ENCODE results near the gene ACTL7B.
"Not testable (repeated sequence)": the region's sequence is repeated elsewhere in the genome, so short reads cannot be mapped to it uniquely, and the experiment has no call there.

The ACTL7B gene

DNA sequence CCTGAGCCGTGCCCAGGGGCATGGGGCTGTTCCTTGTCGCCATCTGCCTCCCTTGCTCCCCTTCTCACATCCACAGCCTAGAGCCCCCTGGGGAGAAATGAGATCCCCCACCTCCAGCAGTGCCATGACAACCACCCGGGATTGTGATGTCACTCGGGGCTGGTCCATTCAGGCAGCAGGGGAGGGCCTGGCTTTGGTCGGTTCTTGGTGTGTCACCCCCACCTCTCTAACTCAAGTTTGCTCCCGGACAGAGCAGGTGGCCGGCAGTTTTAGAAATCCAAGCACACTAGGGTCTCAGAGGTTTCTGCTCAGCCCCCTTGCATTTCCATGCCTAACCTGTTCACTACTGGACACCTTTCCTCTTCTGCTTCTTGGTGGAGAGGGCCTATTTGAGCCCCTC, at the start of gene ACTL7B:
TSS of gene ACTL7B (minus strand) at position 99 of the 400 bp plus-strand sequence. CDS start at position 43, 56 bp downstream.
- FAIRE-seq = no peak

DNA sequence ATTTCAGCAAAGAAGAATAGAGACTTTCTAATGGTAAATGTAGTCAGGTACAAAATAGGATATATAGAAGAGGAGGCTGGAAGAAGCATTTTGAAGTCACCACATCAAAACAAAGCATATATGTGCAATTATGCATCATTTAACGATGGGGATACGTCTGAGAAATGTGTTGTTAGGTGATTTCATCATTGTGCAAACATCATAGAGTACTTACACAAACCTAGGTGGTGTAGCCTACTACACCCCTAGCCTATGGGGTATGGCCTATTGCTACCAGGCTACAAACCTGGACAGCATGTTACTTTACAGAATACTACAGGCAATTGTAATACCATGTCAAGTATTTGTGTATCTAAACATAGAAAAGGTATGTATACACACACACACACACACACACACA, 49.7 kb upstream of the ACTL7B start:
- no peak for FAIRE-seq

GRCh38 chr9:108904161-108904560, 48.4 kb upstream of the ACTL7B start:
- no peak for FAIRE-seq

- no peak for FAIRE-seq
Observed at GRCh38 chr9:108903420-108904103, 47.8 kb upstream of the ACTL7B start.

GRCh38 chr9:108900176-108900575, 44.4 kb upstream of the ACTL7B start:
- FAIRE-seq = no peak

GRCh38 chr9:108899023-108899695, 43.4 kb upstream of the ACTL7B start:
- not testable (repeated sequence) for FAIRE-seq

DNA sequence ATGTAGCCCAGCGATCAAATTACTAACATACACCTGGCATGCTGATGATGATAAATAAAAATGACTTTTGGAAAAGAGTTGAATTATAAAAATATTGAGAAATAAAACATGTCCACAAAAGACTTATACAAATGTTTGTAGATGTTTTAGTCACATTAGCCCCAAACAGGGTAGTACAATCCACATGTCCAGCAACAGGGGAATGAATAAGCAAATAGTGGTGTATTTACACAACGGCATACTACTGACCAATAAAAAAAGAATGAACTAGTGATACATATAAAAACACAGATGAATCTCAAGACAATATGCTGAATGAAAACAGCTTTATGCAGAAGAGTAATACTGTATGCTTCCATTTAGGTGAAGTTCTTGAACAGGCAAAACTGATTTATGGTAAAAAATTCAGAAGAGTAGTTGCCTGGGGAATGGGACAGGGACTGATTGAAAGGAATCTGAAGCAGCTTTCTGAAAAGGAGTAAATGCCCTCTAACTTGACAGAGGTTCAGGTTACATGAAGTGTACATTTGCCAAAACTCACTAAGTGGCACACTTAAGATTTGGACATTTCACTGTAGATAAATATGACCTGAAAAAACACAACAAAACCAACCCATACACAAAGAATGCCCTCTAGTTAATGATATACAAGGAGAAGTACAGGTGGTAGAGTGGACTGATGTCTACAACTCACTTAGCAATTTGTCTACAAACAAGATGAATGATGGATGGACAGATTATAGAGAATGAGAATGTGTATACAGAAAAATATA, 41.7 kb upstream of the ACTL7B start:
- FAIRE-seq = no peak

GRCh38 chr9:108894225-108894997, 38.6 kb upstream of the ACTL7B start:
- no peak for FAIRE-seq

- no peak for FAIRE-seq
Observed at GRCh38 chr9:108889649-108890067, 33.9 kb upstream of the ACTL7B start.

- not testable (repeated sequence) for FAIRE-seq
Observed at GRCh38 chr9:108886594-108887271, 30.9 kb upstream of the ACTL7B start.

- no peak for FAIRE-seq
Observed at GRCh38 chr9:108885643-108886348, 30.0 kb upstream of the ACTL7B start.

DNA sequence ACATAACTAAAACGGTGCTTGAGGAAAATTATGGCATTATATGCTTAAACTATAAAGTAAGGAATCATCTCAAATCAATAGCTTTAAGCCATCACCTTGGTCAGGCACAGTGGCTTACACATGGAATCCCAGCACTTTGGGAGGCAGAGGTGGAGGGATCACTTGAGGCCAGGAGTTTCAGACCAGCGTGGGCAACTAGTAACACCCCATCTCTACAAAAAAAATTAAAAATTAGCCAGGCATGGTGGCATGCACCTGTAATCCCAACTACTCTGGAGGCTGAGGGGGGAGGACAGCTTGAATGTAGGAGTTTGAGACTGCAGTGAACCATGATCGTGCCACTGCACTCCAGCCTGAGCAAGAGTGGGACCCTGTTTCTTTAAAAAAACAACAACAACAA, 28.9 kb upstream of the ACTL7B start:
- no peak for FAIRE-seq

- FAIRE-seq = no peak
Observed at GRCh38 chr9:108883085-108883484, 27.3 kb upstream of the ACTL7B start.

DNA sequence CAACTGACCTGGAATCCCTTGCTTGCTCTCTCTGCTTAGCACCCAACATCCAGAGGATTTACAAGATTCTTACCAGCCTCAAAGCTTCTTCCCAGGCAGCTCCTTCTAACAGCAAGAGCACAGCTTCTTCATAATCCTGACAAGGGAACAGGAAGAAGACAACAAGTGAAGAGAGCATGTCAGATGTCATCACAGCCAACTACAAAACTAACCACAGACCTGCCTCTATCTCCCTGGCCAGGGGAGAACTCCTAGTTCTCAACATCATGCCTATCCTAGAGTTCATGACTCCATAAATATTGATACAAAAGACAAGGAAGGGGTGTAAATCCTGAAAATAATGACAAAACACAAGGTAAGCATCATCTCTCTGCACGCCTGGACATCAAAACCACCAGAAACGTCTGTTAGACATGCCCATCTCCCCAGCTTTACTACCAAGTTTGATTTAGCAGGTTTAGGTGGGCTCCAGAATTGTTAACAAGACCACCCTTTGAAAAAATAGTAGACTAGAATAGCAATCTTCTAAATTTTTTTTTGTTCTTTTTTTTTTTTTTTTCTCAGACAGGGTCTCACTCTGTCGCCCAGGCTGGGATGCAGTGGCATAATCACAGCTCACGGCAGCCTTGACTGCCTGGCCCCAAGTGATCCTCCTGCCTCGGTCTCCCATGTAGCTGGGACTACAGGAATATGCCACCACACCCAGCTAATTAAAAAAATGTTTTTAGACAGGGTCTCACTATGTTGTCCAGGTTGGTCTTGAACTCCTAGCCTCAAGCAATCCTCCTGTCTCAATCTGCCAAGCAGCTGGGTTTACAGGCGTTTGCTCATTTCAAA, 26.5 kb upstream of the ACTL7B start:
- no peak for FAIRE-seq

- FAIRE-seq = no peak
Observed at GRCh38 chr9:108880738-108881316, 25.0 kb upstream of the ACTL7B start.

DNA sequence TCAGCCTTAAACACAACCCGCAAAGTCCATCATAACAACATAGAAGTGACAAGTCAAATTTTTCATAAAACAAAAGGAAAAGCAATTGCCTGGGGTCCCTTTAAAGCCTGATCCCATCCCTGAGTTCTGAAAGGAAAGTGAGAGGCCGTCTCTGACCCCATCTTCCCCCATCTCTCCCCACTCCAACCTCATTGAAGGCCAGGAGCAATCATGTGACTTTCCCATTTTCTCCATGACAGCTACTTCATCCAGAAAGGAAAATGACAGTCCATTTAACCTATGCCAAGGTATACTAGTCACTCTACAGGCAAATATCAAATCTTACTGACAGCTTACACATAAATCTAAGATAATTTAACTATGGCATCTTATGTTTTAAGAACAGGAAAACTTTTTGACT, 21.7 kb upstream of the ACTL7B start:
- FAIRE-seq = no peak

DNA sequence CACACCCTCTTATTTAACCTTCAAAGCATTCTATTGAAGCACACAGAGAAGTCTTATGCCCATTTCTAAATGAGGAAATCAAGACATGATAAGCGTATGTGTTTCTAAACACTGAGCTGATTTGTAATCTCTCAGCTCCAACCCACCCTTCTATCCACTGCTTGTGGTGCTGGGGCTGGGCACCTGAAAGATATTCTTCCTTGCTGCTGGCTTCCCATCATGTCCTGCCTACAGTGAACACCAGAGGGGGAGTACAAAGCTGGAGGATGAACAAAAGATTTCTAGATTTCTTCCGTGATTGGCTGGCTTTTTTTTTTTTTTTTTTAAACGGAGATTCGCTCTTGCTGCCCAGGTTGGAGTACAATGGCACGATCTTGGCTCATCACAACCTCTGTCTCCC, 20.6 kb upstream of the ACTL7B start:
- no peak for FAIRE-seq

- no peak for FAIRE-seq
Observed at GRCh38 chr9:108874058-108874788, 18.4 kb upstream of the ACTL7B start.

- FAIRE-seq = no peak
Observed at GRCh38 chr9:108869092-108869725, 13.4 kb upstream of the ACTL7B start.

Data from G401.6 (cell line).